Measurements from ENCODE around the gene C8A.

C8A gene

DNA sequence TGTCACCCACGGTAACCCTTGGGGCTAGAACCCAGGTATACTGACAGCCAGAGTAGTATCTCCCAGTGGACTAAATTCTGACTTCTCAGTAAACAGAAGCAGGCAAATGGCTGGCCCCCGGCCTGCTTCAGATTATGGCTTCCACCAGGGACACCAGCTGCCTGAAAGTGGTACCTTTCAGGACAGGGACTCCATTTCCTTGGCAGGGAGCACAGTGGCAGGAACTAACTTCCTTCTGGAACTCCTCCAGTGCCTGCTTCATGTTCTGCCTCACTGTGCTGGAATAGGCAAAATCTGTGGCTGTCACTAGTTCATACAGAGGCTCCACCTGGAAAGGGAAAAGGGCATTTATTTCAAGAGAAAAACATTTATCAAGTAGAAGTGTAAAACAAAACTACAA is 78.6 kb downstream of the C8A start:
- FAIRE-seq (no peak), DNase-seq (ENCODE audit: insufficient read length, low spot score) (no peak)
- no peak for TF ChIP-seq POLR2A (IDR thresholded peaks at IDR 0.05; ENCODE audit: low read depth, low read length)

DNA sequence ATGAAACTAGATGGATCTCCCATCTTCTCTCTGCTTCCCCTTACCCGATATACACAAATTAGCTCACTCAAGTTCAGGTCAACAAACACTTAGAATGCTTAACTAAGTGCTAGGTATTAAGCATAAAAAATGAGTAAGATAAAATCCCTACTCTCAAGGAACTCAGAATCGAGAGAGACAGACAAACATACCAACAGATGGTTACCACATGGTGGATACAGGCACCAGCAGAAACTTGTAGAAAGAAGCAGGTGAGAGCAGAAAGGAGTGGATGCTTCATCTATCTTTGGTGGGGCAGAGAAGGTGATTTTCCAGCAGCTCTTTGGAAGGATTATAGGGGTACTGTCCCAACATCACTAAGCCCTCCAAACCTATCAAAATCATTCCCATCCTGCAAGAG is 79.0 kb downstream of the C8A start:
- no peak for TF ChIP-seq POLR2A (IDR thresholded peaks at IDR 0.05; ENCODE audit: low read depth, low read length)
- FAIRE-seq: no peak
- DNase-seq (ENCODE audit: insufficient read length, low spot score): no peak

DNA sequence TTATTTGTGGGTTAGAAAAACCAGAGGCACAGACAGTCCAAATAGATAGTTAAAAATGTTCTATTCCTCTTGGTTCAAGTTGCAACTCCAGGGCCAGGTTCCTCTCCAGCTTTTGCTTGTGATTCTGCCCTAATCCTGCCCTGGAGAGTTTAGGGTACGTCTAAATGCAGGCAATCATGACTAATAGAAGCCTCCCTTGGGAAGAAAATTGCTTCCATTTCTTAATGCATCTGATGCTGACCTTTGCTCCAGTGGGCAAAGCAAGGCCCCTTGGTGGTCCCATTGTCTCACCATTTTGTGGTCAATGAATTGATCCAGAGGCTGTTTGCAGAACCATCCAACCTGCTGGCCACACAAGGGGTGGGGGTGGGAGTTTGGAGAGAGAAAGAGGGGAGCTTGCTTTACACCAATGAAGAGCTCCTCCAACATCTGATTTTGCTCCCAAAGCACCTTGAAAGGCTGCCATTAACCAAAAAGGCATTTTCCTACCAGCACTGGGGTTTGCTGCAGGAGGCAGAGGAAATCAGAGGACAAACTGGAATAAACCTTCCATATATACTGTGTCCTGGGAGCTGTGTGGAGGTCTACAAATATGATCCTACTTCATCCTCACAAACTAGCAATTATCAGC is 79.9 kb downstream of the C8A start:
- TF ChIP-seq POLR2A (IDR thresholded peaks at IDR 0.05; ENCODE audit: low read depth, low read length): no peak
- no peak for DNase-seq (ENCODE audit: insufficient read length, low spot score)

DNA sequence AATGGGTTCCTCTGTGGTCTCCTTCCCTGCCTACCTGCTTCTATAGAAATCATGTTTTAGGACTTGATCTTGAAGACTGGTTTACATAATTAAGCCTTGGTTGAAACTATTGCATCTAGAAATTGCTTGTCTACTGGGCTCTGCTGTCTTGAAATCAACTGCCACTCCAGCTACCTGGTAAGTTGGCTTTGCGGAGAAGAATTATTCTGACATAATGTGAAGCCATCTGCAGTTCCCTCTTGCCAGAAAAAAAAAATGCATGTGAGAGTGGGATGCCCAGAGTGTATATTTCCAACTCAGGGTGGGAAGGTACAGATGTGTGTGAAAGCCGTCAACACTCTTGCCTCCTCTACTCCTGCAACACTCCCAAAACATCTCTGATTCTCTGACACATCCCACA is 84.0 kb downstream of the C8A start:
- TF ChIP-seq POLR2A (IDR thresholded peaks at IDR 0.05; ENCODE audit: low read depth, low read length): no peak

More for the DNA sequence above, 79.9 kb downstream of the C8A start:
- no peak for FAIRE-seq

DNA sequence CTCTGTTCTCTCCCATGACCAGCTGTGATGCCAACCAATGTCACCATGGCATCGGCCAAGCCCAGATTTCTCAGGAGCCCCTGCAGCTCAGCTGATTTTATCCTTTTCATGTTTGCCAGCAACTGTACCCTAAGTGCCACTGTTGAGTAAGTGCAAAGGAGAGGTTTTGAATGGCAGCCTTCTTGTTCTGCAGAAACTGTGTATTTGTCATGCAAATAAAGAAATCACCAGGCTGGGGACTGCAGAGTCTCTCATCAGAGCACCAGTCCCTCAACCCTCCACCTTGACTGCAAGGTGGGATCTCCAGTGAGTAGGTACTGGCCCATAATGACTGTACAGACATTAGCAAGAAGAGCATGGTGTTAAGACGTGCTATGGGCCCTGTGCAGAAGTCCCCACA is 84.6 kb downstream of the C8A start:
- no peak for TF ChIP-seq POLR2A (IDR thresholded peaks at IDR 0.05; ENCODE audit: low read depth, low read length)
- DNase-seq (ENCODE audit: insufficient read length, low spot score): no peak
- no peak for FAIRE-seq

More for the DNA sequence above, 84.0 kb downstream of the C8A start:
- FAIRE-seq (no peak), DNase-seq (ENCODE audit: insufficient read length, low spot score) (no peak)

DNA sequence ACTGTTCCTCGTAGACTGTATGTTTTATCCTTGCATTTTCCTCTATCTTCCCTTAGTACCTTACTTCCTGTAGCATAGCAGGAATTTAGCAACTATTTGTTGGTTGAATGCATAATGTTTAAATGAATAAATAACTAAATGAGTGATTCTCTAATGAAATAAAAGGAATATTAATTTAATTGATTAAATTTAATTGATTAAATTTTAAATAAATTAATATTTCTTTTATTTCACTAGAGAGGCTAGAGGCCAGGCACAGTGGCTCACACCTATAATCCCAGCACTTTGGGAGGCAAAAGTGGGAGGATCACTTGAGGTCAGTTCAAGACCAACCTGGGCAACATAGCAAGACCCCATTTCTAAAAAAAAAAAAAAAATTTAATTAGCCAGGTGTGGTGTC is 85.4 kb downstream of the C8A start:
- FAIRE-seq (no peak), DNase-seq (ENCODE audit: insufficient read length, low spot score) (no peak)
- TF ChIP-seq POLR2A (IDR thresholded peaks at IDR 0.05; ENCODE audit: low read depth, low read length): no peak

DNA sequence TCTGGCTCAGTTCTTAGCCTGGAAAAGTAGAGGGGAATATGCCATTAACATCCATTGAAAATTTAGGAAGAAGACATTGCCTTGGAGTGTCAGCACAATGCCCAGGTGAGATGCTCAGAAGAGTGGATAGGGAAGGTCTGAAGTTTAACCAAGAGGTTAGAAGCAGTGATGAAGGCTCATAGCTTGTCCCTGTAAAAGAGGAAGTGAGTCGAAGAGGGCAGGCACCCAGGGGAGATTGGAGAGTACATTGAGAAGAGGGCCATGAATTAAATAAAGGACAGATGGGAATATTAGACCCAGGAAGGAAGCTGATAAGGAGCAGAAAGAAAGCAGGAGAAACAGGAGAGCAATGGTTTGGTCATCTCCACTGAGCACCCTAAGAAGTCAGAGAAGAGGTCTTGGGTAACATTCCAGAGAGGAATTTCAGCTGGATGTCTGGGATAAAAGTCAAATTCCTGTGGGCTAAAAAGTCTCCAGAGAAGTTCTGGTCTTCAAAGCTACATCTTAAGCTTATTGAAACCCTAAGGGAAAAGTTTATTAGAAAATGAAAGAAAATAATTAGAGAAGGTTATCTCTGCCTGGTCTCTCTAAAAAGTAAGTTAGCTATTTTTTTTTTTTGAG is 93.9 kb downstream of the C8A start:
- DNase-seq (ENCODE audit: insufficient read length, low spot score): no peak
- no peak for TF ChIP-seq POLR2A (IDR thresholded peaks at IDR 0.05; ENCODE audit: low read depth, low read length)
- no peak for FAIRE-seq

DNA sequence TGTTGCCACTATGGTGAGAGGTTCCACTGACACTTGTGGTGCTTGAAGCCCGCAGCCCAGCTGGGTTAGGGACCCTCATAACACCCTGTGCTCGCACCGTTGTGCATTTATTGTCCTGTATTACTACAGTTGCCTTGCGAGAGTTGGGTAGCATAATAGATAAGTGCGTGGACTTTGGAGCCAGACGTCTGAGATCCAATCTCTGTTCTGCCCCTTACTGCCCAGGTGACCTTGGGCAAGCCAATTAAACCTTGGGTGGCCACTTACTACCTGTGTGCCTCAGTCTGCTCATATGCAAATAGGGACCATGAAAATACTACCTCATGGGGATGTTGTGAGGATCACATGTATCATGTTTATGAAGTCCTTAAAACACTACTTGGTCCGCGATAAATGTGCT is 97.9 kb downstream of the C8A start:
- FAIRE-seq (no peak), DNase-seq (ENCODE audit: insufficient read length, low spot score) (no peak)
- no peak for TF ChIP-seq POLR2A (IDR thresholded peaks at IDR 0.05; ENCODE audit: low read depth, low read length)

DNA sequence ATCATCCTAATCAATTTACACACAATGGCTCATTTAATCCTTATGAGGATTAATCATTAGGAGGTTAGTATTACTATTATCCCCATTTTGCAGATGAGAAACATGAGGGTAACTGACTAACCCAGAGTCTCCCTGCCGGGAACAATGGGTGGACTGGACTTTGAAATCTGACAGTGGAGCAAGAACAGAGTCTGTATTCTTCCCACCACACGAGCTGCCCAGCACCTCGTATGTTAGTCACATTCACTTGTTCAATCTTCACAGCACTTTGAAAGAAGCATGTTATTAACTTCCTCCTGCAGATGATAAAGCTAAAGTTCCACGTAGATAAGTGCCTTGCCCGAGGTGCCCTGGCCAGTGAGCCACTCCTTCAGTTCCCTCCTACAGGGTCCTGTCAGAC is 98.8 kb downstream of the C8A start:
- no peak for TF ChIP-seq POLR2A (IDR thresholded peaks at IDR 0.05; ENCODE audit: low read depth, low read length)
- FAIRE-seq (no peak), DNase-seq (ENCODE audit: insufficient read length, low spot score) (no peak)

DNA sequence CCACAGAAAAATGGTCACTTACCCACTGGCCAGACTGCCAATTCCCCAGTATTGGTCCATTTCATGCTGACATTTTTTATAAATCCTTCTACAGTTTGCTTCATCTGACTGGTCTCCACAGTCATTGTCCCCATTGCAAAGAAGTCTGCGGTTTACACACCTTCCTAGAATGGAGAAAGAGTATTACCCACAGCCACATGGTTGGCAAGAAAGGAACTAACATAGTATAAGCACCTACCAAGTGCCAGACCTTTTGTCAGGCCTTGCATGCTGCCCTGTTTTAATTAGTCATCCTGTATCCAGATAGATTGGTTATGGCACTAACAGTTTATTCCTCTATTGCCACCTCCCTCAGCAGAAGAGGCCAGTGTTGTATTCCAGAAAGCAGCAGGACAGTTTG is 100.1 kb downstream of the C8A start:
- FAIRE-seq (no peak), DNase-seq (ENCODE audit: insufficient read length, low spot score) (no peak)
- no peak for TF ChIP-seq POLR2A (IDR thresholded peaks at IDR 0.05; ENCODE audit: low read depth, low read length)

DNA sequence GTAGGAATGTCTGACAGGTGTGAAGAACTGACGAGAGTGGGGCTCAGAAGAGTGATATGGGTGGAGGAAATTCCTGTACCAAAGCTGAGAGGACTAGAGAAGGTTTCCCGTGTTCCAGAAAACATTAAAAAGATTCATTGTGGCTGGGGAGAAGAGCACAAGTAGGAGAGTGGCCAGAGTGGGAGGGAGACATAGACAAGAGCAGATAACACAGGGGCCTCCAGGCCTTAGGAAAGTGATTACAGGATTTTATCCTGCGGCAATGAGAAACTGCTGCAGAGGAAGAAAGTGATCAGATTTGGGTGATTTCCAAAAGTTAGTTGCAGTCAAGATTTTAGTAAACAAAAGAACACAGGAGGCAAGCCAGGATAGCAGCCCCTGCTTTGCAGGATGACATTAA is 103.3 kb downstream of the C8A start:
- DNase-seq (ENCODE audit: insufficient read length, low spot score): no peak
- no peak for FAIRE-seq
- no peak for TF ChIP-seq POLR2A (IDR thresholded peaks at IDR 0.05; ENCODE audit: low read depth, low read length)

DNA sequence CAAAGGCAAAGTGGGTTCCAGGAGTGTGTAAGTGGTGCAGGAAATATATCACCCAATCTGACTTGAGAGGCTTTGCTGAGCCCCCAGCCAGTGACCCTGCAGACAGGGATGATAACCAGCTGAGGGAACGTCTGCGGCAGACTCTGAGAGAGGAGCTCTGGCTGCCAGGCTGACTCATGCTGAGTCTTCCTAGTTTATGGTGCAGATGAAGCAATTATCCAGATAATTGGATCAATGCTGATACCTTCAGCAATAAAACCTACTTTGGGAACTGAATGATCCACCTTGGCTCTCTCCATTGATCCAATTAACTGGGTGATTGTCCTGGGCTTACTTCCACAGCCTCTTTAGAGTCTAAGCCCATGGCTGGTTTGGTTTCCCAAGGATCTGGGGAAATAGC is 103.9 kb downstream of the C8A start:
- TF ChIP-seq POLR2A (IDR thresholded peaks at IDR 0.05; ENCODE audit: low read depth, low read length): no peak
- DNase-seq (ENCODE audit: insufficient read length, low spot score) (no peak), FAIRE-seq (no peak)

DNA sequence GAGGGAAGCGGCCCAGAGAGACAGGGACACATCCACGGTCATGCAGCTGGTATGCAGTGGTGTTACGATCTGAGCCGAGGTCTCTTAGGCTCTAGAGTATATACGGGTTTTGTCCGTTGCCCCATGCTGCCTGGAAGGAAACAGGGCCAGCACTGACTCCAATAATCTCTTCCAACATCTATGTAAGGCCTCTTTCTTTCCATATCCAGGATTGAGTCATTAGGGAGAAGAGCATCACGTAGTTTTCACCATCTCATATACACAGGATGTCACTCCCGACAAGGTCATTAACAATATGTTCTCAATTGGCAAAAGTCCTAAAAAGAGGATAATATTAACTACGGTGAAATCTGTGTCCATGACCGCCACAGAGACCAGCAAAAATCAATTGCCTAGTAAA is 106.8 kb downstream of the C8A start:
- TF ChIP-seq POLR2A (IDR thresholded peaks at IDR 0.05; ENCODE audit: low read depth, low read length): no peak
- FAIRE-seq (no peak), DNase-seq (ENCODE audit: insufficient read length, low spot score) (no peak)

DNA sequence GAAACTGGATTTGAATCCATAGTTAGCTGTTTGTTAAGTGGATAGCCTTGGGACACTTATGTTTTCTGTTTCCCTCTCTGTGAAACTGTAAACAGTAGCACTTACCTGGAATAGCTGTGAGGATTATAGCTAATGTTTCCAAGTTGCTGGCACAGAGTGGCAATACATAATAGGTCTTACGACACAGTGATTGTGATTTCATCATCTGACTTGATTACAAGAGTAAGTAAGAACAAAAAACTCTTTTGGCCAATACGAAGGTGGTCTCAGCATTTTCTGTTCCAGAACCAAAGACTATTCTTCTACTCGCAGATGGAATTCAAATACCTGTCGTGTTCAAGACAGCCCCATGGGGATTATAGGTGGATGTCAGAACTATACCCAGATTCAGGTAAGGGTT is 109.1 kb downstream of the C8A start:
- no peak for TF ChIP-seq POLR2A (IDR thresholded peaks at IDR 0.05; ENCODE audit: low read depth, low read length)
- DNase-seq (ENCODE audit: insufficient read length, low spot score) (no peak), FAIRE-seq (no peak)

DNA sequence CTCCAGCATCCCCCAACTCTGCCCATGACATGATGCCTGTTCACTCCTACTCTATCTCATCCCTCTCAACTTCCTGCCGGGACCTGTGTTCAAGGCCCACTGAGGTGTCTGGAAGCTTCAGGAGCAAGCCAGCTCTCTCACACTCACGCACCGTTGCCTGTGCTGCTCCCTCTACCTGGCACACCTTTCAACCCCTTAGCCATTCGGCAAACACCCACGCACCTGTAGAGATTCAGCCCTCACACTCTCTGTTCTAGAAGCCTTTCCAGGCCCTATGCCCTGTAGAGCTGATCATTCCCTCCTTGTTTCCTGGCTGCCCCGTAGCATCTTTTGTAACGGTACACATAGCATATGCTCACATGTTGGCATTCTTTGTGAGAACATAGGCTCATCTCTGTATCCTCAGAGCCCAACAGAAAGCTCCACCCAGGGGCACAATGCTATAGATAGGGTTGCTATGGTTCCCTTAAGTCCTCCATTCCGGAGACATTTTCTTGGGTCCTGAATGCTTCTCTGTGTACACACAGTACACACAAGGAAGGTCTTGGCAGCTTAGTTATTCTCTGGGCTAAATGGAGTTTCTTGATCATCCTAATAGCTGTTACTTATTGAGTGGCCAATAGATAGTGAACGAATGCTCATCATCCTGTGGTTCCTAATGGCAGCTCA is 109.9 kb downstream of the C8A start:
- no peak for FAIRE-seq
- TF ChIP-seq POLR2A (IDR thresholded peaks at IDR 0.05; ENCODE audit: low read depth, low read length): no peak

More for the DNA sequence above, 109.9 kb downstream of the C8A start:
- DNase-seq (ENCODE audit: insufficient read length, low spot score): no peak

Measured in H54 (cell line).